Measurements from ENCODE around the gene EXOC6B. TPM values are rescaled to one million over a fixed set of nuclear protein-coding genes. Genes with fewer than 3 reads are reported as not detected.

The EXOC6B gene
- total RNA-seq, 1 donor from 2014 or later, result 8.4 TPM

DNA sequence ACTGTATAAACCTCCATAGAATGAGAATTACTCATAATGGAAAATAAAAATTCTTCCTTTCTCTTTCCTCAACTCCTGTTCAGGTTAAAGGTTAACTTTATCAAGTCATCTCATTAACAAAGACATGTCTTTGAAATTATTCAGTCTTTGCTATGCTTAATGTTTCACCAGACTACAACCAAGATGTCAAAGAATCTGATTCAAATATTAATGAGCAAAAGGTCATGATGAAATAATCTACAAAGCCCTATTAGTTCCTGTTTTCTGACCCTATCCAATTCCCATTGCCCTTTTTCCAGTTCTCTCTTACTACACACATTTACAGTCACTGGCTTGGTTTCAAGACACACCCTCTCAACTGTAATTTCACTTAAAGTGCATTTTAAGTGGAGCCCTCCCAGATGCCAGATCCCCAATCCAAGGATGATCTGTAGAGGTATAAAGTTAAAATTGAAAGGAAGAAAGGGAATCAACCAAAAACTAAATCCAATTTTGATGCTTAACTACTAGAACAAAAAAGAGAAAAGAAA, 431.2 kb downstream of the EXOC6B start:
- no peak for DNase-seq
- no peak overlapping the region for H3K4me3 Mint-ChIP-seq
- intact Hi-C loops (cut with micrococcal nuclease), result no loop called here
- H3K36me3 Mint-ChIP-seq (ENCODE audit: low read depth), result no peaks in the 10 kb centered on the region
- H3K27ac Mint-ChIP-seq, result no peak overlapping the region
- H3K27me3 Mint-ChIP-seq, result no peaks in the 10 kb centered on the region
- peaks cover 8% of the 10 kb centered on the region for H3K9me3 Mint-ChIP-seq
- no peaks in the 10 kb centered on the region for H3K4me1 Mint-ChIP-seq

DNA sequence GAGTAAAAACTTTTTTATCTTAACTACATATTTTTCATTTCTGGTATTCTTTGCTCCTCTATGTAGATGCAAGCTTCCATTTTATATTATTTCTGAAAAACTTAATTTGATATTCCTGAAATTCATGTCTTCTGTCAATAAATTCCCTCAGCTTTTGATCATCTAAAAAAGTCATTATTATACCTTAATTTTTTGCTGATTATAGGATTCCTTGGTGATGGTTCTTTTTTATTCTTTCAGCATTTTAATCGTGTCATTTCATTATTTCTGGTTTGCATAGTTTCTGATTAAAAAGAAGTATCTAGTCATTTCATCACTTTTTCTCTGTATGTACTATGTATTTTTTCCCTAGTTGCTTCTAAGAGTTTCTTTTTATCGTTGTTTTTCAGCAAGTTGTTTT, 436.4 kb downstream of the EXOC6B start:
- no peak overlapping the region for H3K27ac Mint-ChIP-seq

DNA sequence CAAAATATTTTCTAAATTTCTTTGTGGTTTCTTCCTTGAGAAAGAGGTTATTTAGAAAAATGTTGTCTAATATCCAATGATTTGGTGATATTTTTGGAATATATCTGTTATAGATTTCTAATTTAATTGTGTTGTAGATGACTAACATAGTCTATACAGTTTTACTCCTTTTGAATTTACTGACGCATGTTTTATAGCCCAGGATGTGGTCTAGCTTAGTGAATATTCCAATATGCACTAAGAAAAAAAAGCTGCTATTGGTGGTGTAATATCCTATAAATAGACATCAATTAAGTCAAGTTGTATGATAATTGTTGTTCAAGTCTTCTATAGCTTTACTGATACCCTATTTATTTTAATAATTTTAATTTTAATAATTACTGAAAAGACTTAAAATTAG, 437.6 kb downstream of the EXOC6B start:
- no peaks in the 10 kb centered on the region for H3K4me1 Mint-ChIP-seq
- no peaks in the 10 kb centered on the region for H3K36me3 Mint-ChIP-seq (ENCODE audit: low read depth)
- intact Hi-C loops (cut with micrococcal nuclease), result no loop called here

More for the DNA sequence above, 436.4 kb downstream of the EXOC6B start:
- Mint-ChIP-seq H3K9me3 (peaks cover 11% of the 10 kb centered on the region), H3K36me3 (ENCODE audit: low read depth) (no peaks in the 10 kb centered on the region), H3K4me3 (no peak overlapping the region), H3K27me3 (no peaks in the 10 kb centered on the region), H3K4me1 (no peaks in the 10 kb centered on the region)
- DNase-seq, result no peak
- intact Hi-C loops (cut with micrococcal nuclease), result no loop called here

DNA sequence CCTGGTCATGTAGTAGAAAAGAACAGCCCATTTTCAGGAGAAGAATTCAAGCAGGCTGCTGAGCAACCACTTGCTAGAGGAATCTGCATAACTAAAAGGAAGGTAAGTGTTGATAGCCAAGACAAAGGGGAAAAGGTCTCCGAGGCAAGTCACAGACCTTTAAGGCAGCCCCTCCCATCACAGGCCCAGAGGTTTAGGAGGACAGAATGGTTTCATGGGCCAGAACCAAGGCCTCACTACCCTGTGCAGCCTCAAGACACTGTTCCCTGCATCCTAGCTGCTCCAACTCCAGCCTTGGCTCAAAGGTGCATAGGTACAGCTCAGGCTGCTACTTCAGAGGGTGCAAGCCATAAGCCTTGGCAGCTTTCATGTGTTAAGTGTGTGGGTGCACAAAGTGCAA, 439.5 kb downstream of the EXOC6B start:
- intact Hi-C loops (cut with micrococcal nuclease), result no loop called here
- peaks cover 13% of the 10 kb centered on the region for H3K9me3 Mint-ChIP-seq
- DNase-seq, result no peak

More for the DNA sequence above, 437.6 kb downstream of the EXOC6B start:
- Mint-ChIP-seq H3K27me3 (no peaks in the 10 kb centered on the region), H3K27ac (no peak overlapping the region), H3K4me3 (no peak overlapping the region), H3K9me3 (peaks cover 17% of the 10 kb centered on the region)
- DNase-seq, result no peak

DNA sequence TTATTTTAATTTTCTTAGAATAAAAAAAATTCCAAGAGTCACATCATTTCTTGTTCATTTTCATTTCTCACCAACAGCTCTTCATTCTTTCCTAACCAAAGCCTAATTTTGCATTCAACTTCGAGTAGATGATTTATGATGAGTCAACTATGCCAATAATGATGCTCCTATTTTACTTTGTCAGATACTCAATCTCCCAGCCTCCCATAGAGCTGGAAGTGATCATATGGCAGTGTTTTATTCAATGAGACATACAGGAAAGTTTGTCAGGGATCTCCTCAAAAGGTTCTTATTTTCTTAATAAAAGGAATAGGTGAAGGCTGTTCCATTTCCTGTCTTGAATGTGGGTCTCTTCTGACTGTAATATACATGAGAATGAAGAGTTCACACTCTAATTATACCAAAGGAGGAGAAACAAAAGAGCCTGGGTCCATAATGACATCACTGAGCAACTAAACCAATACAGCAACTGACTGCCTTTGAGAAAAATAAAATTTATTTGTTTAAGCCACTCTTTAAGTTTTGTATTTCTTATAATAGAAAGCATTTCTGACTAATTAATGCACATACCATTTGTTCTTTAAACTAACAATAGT, 447.0 kb downstream of the EXOC6B start:
- intact Hi-C loops (cut with micrococcal nuclease), result no loop called here
- Mint-ChIP-seq H3K27ac (no peak overlapping the region), H3K9me3 (peaks cover 3% of the 10 kb centered on the region), H3K4me3 (no peak overlapping the region), H3K36me3 (ENCODE audit: low read depth) (no peaks in the 10 kb centered on the region), H3K27me3 (no peaks in the 10 kb centered on the region), H3K4me1 (no peaks in the 10 kb centered on the region)
- no peak for DNase-seq

More for the DNA sequence above, 439.5 kb downstream of the EXOC6B start:
- Mint-ChIP-seq H3K27me3 (no peaks in the 10 kb centered on the region), H3K4me1 (no peaks in the 10 kb centered on the region), H3K4me3 (no peak overlapping the region), H3K27ac (no peak overlapping the region), H3K36me3 (ENCODE audit: low read depth) (no peaks in the 10 kb centered on the region)

DNA sequence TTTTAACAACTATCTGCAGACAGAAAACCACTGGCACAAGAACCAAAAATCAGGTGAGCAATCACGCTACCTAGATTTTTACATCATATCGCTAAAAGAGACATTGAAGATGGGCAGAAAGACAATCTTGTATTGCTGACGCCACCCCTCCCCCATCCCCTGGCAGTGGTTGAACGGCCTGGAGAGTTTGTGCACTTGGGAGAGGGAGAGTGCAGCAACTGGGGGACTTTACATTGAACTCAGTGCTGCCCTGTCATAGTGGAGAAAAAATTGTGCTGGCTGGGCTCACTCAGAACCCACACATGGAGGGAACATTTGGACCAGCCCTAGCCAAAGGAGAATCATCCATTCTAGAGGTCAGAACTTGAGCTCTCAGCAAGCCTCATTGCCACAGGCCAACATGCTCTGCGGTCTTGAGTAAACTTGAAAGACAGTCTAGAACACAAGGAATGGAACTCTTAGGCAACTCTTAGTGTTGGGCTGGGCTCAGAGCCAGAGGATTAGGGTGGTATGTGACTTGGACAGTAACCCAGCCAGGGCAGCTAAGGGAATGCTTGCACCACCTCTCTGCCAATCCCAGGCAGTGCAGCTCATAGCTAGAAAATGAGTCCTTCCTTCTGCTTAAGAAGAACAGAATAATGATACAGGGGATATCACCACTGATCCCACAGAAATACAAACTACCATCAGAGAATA, 458.2 kb downstream of the EXOC6B start:
- Mint-ChIP-seq H3K27me3 (no peaks in the 10 kb centered on the region), H3K27ac (no peak overlapping the region), H3K4me1 (no peaks in the 10 kb centered on the region), H3K4me3 (no peak overlapping the region), H3K9me3 (no peaks in the 10 kb centered on the region), H3K36me3 (ENCODE audit: low read depth) (no peaks in the 10 kb centered on the region)
- DNase-seq, result no peak
- intact Hi-C loops (cut with micrococcal nuclease), result no loop called here

DNA sequence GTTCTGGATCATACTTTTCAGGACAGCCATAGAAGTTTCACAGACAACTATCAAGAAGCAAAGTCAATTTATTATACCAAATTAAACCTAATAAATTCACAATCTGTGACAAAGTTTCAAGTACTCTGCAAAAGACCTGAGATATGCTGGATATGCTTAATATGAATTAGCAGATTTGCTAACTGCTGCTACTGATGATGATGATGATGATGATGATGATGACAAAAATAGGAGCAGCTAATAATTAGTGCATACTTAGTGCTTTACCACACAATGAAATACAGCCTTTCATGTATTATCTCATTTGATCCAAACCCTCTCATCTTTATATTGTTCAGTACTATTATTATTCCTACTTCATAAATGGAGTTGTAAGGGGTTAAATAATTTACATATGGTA, 462.4 kb downstream of the EXOC6B start:
- Mint-ChIP-seq H3K9me3 (no peaks in the 10 kb centered on the region), H3K27ac (no peak overlapping the region), H3K4me1 (no peaks in the 10 kb centered on the region), H3K36me3 (ENCODE audit: low read depth) (no peaks in the 10 kb centered on the region), H3K27me3 (no peaks in the 10 kb centered on the region), H3K4me3 (no peak overlapping the region)
- intact Hi-C loops (cut with micrococcal nuclease), result no loop called here
- DNase-seq, result no peak

DNA sequence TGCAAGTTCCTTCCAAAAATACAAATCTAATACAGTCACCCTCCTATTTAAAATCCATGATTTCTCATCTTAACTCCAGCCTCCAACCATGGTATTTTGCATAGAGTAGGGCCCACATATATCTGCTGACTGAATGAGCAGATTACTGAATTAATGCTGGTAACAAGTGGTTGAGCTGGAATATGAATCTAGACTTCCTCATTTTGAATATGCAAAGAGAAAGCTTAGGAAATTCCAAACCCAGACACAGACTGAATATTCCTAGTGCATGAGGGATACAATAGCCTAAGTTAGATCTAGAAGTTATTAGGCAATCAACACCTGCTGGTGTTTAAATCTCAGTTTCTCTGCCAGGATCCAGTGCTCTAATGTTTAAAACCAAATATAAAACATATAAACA, 463.1 kb downstream of the EXOC6B start:
- H3K27ac Mint-ChIP-seq, result no peak overlapping the region
- no peaks in the 10 kb centered on the region for H3K36me3 Mint-ChIP-seq (ENCODE audit: low read depth)
- intact Hi-C loops (cut with micrococcal nuclease), result no loop called here
- H3K27me3 Mint-ChIP-seq, result no peaks in the 10 kb centered on the region
- no peaks in the 10 kb centered on the region for H3K9me3 Mint-ChIP-seq
- no peak overlapping the region for H3K4me3 Mint-ChIP-seq
- DNase-seq, result no peak
- no peaks in the 10 kb centered on the region for H3K4me1 Mint-ChIP-seq

DNA sequence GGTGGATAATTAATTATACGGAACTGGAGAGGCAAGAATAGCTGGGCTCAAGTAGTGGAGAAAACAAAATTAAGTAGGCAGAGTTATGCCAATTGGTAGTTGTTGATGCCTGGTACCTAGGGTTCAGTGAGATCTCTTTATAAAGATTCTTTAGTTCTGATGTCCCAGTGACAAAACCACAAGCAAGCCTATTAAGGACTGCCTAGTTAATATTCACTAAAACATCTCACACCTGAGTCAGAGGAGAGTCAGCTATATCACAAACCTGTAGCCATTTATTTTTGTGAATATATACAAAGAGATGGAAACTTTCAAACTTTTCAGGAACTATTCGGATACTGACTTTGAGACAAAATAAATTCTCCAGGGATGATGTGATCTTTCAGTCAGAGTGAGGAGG, 464.3 kb downstream of the EXOC6B start:
- Mint-ChIP-seq H3K27ac (no peak overlapping the region), H3K4me3 (no peak overlapping the region), H3K4me1 (no peaks in the 10 kb centered on the region), H3K9me3 (no peaks in the 10 kb centered on the region), H3K36me3 (ENCODE audit: low read depth) (no peaks in the 10 kb centered on the region), H3K27me3 (no peaks in the 10 kb centered on the region)
- intact Hi-C loops (cut with micrococcal nuclease), result no loop called here
- DNase-seq, result no peak

DNA sequence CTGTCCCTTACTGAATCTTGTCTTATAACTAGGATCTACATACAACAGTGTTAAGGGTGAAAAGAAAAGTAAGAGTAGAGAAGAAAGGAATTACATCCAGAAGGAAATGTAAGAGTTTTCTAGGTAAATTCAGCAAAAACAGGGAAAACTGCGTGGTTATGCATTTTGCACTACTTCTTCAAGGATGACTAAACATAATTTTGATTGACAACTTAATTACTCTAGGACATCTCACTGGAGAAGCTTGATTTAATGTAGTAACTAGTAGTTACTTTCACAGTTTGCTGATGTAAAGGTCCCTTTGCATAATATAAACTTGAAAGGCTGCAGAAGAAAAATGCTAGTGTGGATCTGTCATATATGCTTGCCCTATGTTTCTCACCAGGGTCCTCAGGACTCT, 464.8 kb downstream of the EXOC6B start:
- Mint-ChIP-seq H3K27ac (no peak overlapping the region), H3K9me3 (no peaks in the 10 kb centered on the region), H3K4me1 (no peaks in the 10 kb centered on the region), H3K36me3 (ENCODE audit: low read depth) (no peaks in the 10 kb centered on the region), H3K4me3 (no peak overlapping the region), H3K27me3 (no peaks in the 10 kb centered on the region)
- DNase-seq, result no peak
- intact Hi-C loops (cut with micrococcal nuclease), result no loop called here

DNA sequence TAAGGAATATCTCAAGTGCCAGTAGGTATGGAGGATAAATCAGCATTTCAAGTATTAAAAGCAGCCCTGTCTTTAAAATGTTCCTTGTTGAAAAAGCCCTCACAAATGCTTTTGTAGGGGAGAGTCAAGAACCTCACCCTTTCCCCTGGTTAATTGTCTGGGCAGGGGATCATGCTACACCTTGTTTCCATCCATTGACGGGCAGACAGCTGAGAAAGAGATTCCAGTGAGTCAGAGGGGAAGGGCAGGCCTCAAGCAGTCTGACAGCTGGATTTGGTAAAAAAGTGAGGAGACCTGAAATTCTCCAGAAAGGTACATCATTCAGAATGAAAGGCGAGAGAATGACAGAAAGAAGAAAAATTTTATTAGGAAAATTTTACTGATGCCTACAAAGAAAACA, 475.0 kb downstream of the EXOC6B start:
- no peak for DNase-seq
- Mint-ChIP-seq H3K4me1 (no peaks in the 10 kb centered on the region), H3K27me3 (no peaks in the 10 kb centered on the region), H3K27ac (no peak overlapping the region), H3K4me3 (no peak overlapping the region), H3K9me3 (no peaks in the 10 kb centered on the region), H3K36me3 (ENCODE audit: low read depth) (no peaks in the 10 kb centered on the region)
- intact Hi-C loops (cut with micrococcal nuclease), result no loop called here

DNA sequence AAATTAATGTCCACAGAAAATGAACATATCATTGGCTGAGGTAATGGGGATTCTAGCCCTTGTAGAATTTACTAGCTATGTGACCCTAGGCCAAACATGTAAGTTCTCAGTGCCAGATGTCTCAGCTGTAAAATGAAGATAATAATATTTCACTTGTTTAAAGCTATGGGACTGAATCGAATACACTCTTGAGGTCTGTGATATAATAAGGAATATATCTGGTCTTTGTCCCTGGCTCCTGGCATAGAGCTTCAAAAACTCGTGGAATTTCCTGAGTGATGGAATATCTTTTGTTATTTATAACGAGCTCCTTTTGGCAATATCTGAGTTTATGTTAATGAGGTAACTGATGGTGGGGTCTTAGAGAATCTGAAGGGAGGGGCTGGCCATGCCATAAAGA, 476.8 kb downstream of the EXOC6B start:
- Mint-ChIP-seq H3K9me3 (no peaks in the 10 kb centered on the region), H3K27me3 (no peaks in the 10 kb centered on the region), H3K4me1 (no peaks in the 10 kb centered on the region), H3K36me3 (ENCODE audit: low read depth) (no peaks in the 10 kb centered on the region), H3K4me3 (no peak overlapping the region), H3K27ac (no peak overlapping the region)
- intact Hi-C loops (cut with micrococcal nuclease), result no loop called here
- DNase-seq, result no peak

DNA sequence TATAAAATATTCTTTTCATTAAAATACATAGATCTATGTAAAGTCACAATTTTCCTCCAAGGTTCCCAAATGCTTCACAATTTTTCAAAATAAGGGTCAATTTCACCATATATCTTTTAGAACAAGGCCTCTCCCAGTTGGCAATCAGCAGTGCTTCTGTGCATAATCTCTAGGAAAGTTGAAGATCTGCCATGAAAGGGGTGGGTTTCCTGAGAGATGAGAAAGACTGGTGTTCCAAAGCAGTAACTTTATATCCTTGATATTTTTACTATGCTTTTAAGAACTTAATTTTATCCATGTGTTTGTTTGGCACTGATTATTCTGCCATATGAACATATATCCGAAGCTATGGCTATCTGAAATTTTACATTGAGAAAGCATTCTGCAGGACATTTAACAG, 478.8 kb downstream of the EXOC6B start:
- no peaks in the 10 kb centered on the region for H3K36me3 Mint-ChIP-seq (ENCODE audit: low read depth)
- no peaks in the 10 kb centered on the region for H3K4me1 Mint-ChIP-seq
- no peaks in the 10 kb centered on the region for H3K27me3 Mint-ChIP-seq
- intact Hi-C loops (cut with micrococcal nuclease), result no loop called here
- no peak for DNase-seq
- no peak overlapping the region for H3K4me3 Mint-ChIP-seq
- H3K27ac Mint-ChIP-seq, result no peak overlapping the region
- H3K9me3 Mint-ChIP-seq, result no peaks in the 10 kb centered on the region

DNA sequence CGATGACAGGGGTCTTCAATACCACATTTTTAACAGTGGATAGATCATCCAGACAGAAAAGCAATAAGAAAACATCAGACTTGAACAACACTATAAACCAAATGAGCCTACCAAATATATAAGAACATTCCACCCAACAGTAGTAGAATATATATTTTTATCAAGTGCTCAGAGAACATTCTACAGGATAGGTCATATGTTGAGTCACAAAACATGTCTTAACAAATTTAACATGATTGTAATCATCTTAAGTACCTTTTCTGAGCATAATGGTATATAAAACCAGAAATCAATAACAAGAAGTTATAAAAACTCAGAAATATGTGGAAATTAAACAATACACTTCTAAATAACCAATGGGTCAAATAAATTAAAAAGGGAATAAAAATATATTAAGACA, 484.2 kb downstream of the EXOC6B start:
- DNase-seq, result no peak
- H3K4me1 Mint-ChIP-seq, result no peaks in the 10 kb centered on the region
- H3K36me3 Mint-ChIP-seq (ENCODE audit: low read depth), result no peaks in the 10 kb centered on the region
- no peak overlapping the region for H3K4me3 Mint-ChIP-seq
- peaks cover 4% of the 10 kb centered on the region for H3K9me3 Mint-ChIP-seq
- intact Hi-C loops (cut with micrococcal nuclease), result no loop called here
- no peaks in the 10 kb centered on the region for H3K27me3 Mint-ChIP-seq
- H3K27ac Mint-ChIP-seq, result no peak overlapping the region

DNA sequence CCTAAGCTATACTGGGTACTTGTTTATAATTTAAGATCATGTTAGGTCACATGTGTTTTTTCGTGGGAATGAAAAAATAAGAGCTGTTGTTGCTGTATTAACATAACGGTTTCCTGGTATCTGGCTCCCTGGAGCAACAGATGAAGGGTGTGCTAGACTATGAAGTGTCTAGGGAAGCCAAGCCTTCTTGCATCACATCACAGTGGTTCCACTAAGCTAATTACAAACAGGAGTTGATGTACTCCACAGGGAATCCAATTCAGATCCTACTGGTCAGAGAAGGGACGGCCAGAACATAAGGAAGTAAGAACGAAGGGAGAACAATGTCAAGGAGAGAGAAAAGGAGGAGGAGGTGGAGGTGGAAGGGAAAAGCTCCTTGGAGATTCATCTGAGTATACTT, 485.2 kb downstream of the EXOC6B start:
- Mint-ChIP-seq H3K9me3 (peaks cover 4% of the 10 kb centered on the region), H3K27ac (no peak overlapping the region), H3K27me3 (no peaks in the 10 kb centered on the region), H3K4me1 (no peaks in the 10 kb centered on the region), H3K4me3 (no peak overlapping the region), H3K36me3 (ENCODE audit: low read depth) (no peaks in the 10 kb centered on the region)
- no peak for DNase-seq
- intact Hi-C loops (cut with micrococcal nuclease), result no loop called here
